ENCODE results near the gene MRPS6.

DNA sequence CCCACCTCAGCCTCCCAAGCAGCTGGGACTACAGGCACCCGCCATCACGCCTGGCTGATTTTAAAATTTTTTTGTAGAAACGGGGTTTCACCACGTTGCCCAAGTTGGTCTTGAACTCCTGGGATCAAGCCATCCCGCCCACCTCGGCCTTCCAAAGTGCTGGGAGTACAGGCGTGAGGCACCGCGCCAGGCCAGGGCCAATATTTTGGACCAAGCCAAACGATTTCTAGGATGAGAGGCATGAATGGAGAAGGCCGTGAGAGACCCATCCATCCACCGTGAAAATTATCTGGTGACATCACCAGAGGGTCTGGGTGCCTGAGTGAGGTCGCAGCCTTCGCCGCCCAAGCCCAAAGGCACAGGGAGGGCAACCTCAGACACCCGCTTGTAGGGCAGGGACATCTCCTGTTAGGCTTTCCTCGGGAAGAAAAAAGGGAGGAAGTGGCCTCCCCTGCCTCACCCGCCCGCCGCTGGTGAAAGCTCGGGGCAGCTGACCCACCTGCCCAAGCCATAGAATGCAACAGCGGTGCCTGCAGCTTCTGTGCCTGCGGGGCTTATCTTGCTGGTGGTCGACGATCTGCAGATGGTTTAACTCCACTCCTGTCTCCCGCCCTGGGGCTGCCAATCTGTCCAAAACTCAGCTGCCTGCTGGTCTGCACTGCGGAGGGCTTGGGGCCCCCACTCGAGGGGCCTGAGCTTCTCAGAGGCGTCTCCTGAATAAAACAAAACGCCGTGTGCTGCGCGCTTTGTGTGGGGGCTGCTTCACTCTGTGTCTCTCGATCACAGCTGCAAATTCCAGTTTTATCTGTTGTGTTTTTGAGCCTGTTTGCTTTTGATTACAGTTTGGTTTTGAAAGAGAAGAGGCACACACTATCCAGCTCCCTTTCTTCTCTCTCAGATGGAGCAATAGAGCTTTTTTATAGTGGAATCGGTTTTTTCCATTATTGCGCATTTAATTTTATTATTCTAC, 85.8 kb downstream of the MRPS6 start:
- TF ChIP-seq EZH2 (IDR thresholded peaks at IDR 0.05; ENCODE audit: borderline replicate concordance, low read depth, low read length, poor library complexity, severe bottlenecking), result no peak
- TF ChIP-seq, protein P1, sequence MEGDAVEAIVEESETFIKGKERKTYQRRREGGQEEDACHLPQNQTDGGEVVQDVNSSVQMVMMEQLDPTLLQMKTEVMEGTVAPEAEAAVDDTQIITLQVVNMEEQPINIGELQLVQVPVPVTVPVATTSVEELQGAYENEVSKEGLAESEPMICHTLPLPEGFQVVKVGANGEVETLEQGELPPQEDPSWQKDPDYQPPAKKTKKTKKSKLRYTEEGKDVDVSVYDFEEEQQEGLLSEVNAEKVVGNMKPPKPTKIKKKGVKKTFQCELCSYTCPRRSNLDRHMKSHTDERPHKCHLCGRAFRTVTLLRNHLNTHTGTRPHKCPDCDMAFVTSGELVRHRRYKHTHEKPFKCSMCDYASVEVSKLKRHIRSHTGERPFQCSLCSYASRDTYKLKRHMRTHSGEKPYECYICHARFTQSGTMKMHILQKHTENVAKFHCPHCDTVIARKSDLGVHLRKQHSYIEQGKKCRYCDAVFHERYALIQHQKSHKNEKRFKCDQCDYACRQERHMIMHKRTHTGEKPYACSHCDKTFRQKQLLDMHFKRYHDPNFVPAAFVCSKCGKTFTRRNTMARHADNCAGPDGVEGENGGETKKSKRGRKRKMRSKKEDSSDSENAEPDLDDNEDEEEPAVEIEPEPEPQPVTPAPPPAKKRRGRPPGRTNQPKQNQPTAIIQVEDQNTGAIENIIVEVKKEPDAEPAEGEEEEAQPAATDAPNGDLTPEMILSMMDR (conservative IDR thresholded peaks at IDR 0.05; ENCODE audit: low read depth, low read length), result no peak
